Spleen (tissue), 11 donors: ENCODE data around the gene PKN1. TPM values are rescaled to one million over a fixed set of nuclear protein-coding genes. Genes with fewer than 3 reads are reported as not detected.

Experiments used
- DNase-seq: peaks from one replicate; pipeline ENCODE4 v3.0.0-alpha.2; 2020
- H3K27ac ChIP-seq, 8 donors: fragments of 200-600 bp; sonication (generic) in 7 of 8; 1 replicate in 4 of 8; 2 replicates in 4 of 8; pipeline versions ENCODE4 v1.5.0 to v1.8.0; 2016 to 2021; ENCODE audit warnings: inconsistent platforms in 4 of 8, mild to moderate bottlenecking in 4 of 8, moderate library complexity in 1 of 8
- H3K27me3 ChIP-seq, 7 donors: fragments of 200-600 bp; sonication (generic) in 6 of 7; replicated peaks in 1 of 7; 1 replicate in 4 of 7; 2 replicates in 3 of 7; pipeline versions ENCODE4 v1.5.0 to v1.8.0; 2016 to 2021; ENCODE audit warnings: inconsistent platforms in 3 of 7, mild to moderate bottlenecking in 1 of 7
- H3K36me3 ChIP-seq, 6 donors: fragments of 200-600 bp; sonication (generic) in 5 of 6; 1 replicate in 4 of 6; 2 replicates in 2 of 6; pipeline versions ENCODE4 v1.5.0 to v1.8.0; 2016 to 2021; ENCODE audit warnings: inconsistent platforms in 2 of 6
- H3K4me1 ChIP-seq, 6 donors: fragments of 200-600 bp; sonication (generic) in 5 of 6; 1 replicate in 3 of 6; 2 replicates in 3 of 6; pipeline versions ENCODE4 v1.5.0 to v1.8.0; 2016 to 2021; ENCODE audit warnings: inconsistent platforms in 3 of 6
- H3K4me3 ChIP-seq, 8 donors: fragments of 200-600 bp; sonication (generic) in 7 of 8; 1 replicate in 4 of 8; 2 replicates in 4 of 8; pipeline versions ENCODE4 v1.5.0 to v1.8.0; 2016 to 2021; ENCODE audit warnings: inconsistent platforms in 4 of 8, mild to moderate bottlenecking in 4 of 8, moderate library complexity in 2 of 8
- H3K9me3 ChIP-seq, 8 donors: fragments of 200-600 bp; sonication (generic) in 7 of 8; 1 replicate in 4 of 8; 2 replicates in 4 of 8; pipeline versions ENCODE4 v1.5.0 to v1.8.0; 2016 to 2021; ENCODE audit warnings: inconsistent platforms in 4 of 8
- CTCF ChIP-seq, 11 experiments: fragments of 200-600 bp in 7 of 11; fragments of 450-650 bp in 4 of 11; sonication (generic) in 4 of 11; IDR thresholded peaks in 8 of 11; conservative IDR thresholded peaks in 3 of 11; 1 replicate in 7 of 11; 2 replicates in 4 of 11; pipeline versions ENCODE4 v1.4.0 to v1.8.0; 2016 to 2021; ENCODE audit warnings: antibody characterized with exemption in 11 of 11, inconsistent platforms in 4 of 11, mild to moderate bottlenecking in 1 of 11
- POLR2A ChIP-seq, 3 donors: fragments of 450-650 bp; IDR thresholded peaks; one replicate each; pipeline ENCODE4 v1.5.1; 2017; ENCODE audit warnings: antibody characterized with exemption in 3 of 3, mild to moderate bottlenecking in 1 of 3
- POLR2AphosphoS5 ChIP-seq, 3 donors: sonication (generic); formaldehyde crosslinking; IDR thresholded peaks; one replicate each; pipeline ENCODE4 v1.5.1; 2017; ENCODE audit warnings: antibody characterized with exemption in 3 of 3
- WGBS, 5 donors: extraction: QIAGEN DNeasy Blood & Tissue Kit in 3 of 5; methylation state at CpG; one replicate each; pipeline versions ENCODE4 v1.1.5 to v1.1.7; 2013 to 2018; 5-methylcytosine and 5-hydroxymethylcytosine counted together
- intact Hi-C: fragments of 100-400 bp; cut with DNase I; formaldehyde crosslinking; loops from one replicate; pipeline ENCODE4 v1.15.0; 2023; ENCODE audit warnings: low total_unique reads
- polyA plus RNA-seq, 3 donors: library from polyadenylated mRNA; stranded (reverse); fragments of 200-250 nt; gene quantifications; one replicate each; pipeline ENCODE4 v1.2.1, GENCODE V29; 2013
- total RNA-seq, 7 donors: library from RNA; depleted of rRNA in 3 of 7; stranded (reverse); fragments of >200 nt in 3 of 7; fragmentation: NEBNext Ultra II Directional in 4 of 7; extraction: Animal tissue kit (Norgen Biotek cat#: 25700) in 4 of 7; gene quantifications; one replicate each; pipeline versions ENCODE4 v1.1.0 to v1.2.1, GENCODE V29; 2016 to 2021
- donor health status: healthy with polysubstance abuse.
- donor health status: DM: no; HTN: no; CAD: no; lungs with moderate emphysema.
- donor health status: DM: no; HTN: no; CAD: no.
- donor health status: Bipolar disorder and iron deficiency.
- donor health status: healthy.
- donor health status: DM: no; HTN: no; CAD: no.
- donor health status: DM: yes; HTN: yes; CAD: no.

The PKN1 gene
- total and polyA plus RNA-seq, 10 donors: 93.3 to 213 (median 166) TPM

DNA sequence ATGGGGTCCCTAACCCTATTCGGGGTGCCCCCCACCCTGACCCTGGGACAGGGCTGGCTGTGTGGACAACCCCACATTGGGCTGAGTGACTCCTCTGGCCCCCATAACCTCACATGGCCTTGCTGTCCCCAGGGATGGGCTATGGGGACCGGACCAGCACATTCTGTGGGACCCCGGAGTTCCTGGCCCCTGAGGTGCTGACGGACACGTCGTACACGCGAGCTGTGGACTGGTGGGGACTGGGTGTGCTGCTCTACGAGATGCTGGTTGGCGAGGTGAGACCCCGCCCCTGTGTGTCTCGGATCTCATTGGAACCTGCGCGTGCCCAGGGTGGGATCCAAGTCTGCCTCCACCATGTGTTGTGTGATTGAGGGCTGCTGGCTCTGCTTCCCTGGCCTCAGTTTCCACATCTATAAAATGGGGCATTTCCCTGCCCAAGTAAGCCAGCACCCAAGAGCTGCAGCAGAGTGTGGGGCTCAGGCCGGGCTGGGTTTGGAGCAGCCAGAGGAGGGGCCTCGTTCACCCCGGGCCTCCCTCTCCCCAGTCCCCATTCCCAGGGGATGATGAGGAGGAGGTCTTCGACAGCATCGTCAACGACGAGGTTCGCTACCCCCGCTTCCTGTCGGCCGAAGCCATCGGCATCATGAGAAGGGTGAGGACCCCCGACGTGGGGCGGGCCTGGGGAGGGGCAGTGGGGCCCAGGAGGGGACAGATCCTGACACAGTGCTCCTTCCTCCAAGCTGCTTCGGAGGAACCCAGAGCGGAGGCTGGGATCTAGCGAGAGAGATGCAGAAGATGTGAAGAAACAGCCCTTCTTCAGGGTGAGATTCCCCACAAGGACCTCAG, 37.1 kb downstream of the PKN1 start:
- no peak overlapping the region for H3K4me3 ChIP-seq
- peaks cover 20 to 42% (median 37%) of the 10 kb centered on the region in 6 donors for H3K4me1 ChIP-seq
- intact Hi-C loops: no loop called here
- WGBS, 5 donors: 82 to 90% (median 84%) methylated on average over 20 to 32 of the region's 32 CpGs
- H3K27ac ChIP-seq: peak overlapping the region in 2 of 8 donors; percentile 21 to 55
- peaks cover 0 to 32% (median 30%) of the 10 kb centered on the region in 7 donors for H3K27me3 ChIP-seq
- TF ChIP-seq POLR2A (IDR thresholded peaks at IDR 0.05) (no peak), POLR2AphosphoS5 (IDR thresholded peaks at IDR 0.05) (peak in 2 of 3 donors; percentile 57 to 71)
- H3K9me3 ChIP-seq: no peaks in the 10 kb centered on the region
- DNase-seq: no peak
- H3K36me3 ChIP-seq: peaks cover 0 to 66% (median 64%) of the 10 kb centered on the region in 6 donors

GRCh38 chr19:14471436-14472187, 38.5 kb downstream of the PKN1 start:
- no peak for TF ChIP-seq CTCF (IDR thresholded peaks at IDR 0.05 in 8 of 11, conservative IDR thresholded peaks at IDR 0.05 in 3 of 11)
- no peak for TF ChIP-seq POLR2A (IDR thresholded peaks at IDR 0.05)
- TF ChIP-seq POLR2AphosphoS5 (IDR thresholded peaks at IDR 0.05): peak; percentile 5 to 33 (median 30)
- Histone ChIP-seq H3K4me1 (peaks cover 23 to 55% (median 47%) of the 10 kb centered on the region in 6 donors), H3K27ac (peak overlapping the region in 5 of 8 donors; percentile 38 to 57 (median 49)), H3K36me3 (peaks cover 0 to 53% (median 50%) of the 10 kb centered on the region in 6 donors), H3K9me3 (no peaks in the 10 kb centered on the region), H3K4me3 (peak overlapping the region in 3 of 8 donors; percentile 20 to 63 (median 39)), H3K27me3 (peaks cover 0 to 45% (median 35%) of the 10 kb centered on the region in 7 donors)
- DNase-seq: no peak
- 62 to 69% (median 64%) methylated on average over 30 to 46 of the region's 46 CpGs for WGBS, 5 donors
- intact Hi-C loops: no loop called here

- 4 to 19% (median 7%) methylated on average over 32 to 66 of the region's 66 CpGs for WGBS, 5 donors
- intact Hi-C loops: no loop called here
- H3K4me3 ChIP-seq: peak overlapping the region in 5 of 8 donors; percentile 20 to 63 (median 32)
Measured at GRCh38 chr19:14472202-14472938, 39.3 kb downstream of the PKN1 start.

More at GRCh38 chr19:14472202-14472938, 39.3 kb downstream of the PKN1 start:
- peak; percentile 94 for DNase-seq
- TF ChIP-seq CTCF (IDR thresholded peaks at IDR 0.05 in 8 of 11, conservative IDR thresholded peaks at IDR 0.05 in 3 of 11) (peak; percentile 94 to 99 (median 99)), POLR2AphosphoS5 (IDR thresholded peaks at IDR 0.05) (peak; percentile 80 to 91 (median 82)), POLR2A (IDR thresholded peaks at IDR 0.05) (no peak)
- Histone ChIP-seq H3K27ac (peak overlapping the region in 5 of 8 donors; percentile 38 to 57 (median 49)), H3K4me1 (peaks cover 23 to 63% (median 49%) of the 10 kb centered on the region in 6 donors), H3K27me3 (peaks cover 0 to 49% (median 35%) of the 10 kb centered on the region in 7 donors), H3K9me3 (no peaks in the 10 kb centered on the region), H3K36me3 (peaks cover 0 to 49% (median 43%) of the 10 kb centered on the region in 6 donors)
